A172 (cell line): ENCODE results near the gene PET117. TPM values are rescaled to one million over a fixed set of nuclear protein-coding genes. Genes with fewer than 3 reads are reported as not detected.
"Not testable (repeated sequence)": the region's sequence is repeated elsewhere in the genome, so short reads cannot be mapped to it uniquely, and the experiment has no call there.

Experiments used
- DNase-seq: peaks from one replicate; pipeline ENCODE4 v3.0.0-alpha.2; 2015; ENCODE audit warnings: low spot score
- total RNA-seq: library from RNA; depleted of rRNA; stranded (reverse); fragments of >200 nt; shearing (Covaris generic); gene quantifications from 2 replicates; pipeline ENCODE4 v1.2.3, GENCODE V29; 2014; rRNA removed

PET117 gene
- total RNA-seq, 1 experiment from 2014 or later: 43.5 TPM

- no peak for DNase-seq
These were observed 26.7 kb downstream of the PET117 start for GRCh38 chr20:18164356-18164755.

- no peak for DNase-seq
These were observed 27.9 kb downstream of the PET117 start for GRCh38 chr20:18165553-18165952.

GRCh38 chr20:18166241-18166881 lies 28.7 kb downstream of the PET117 start:
- no peak for DNase-seq

- DNase-seq: no peak
These were observed 29.3 kb downstream of the PET117 start for GRCh38 chr20:18166950-18167349.

GRCh38 chr20:18172379-18172778 lies 34.7 kb downstream of the PET117 start:
- DNase-seq: no peak

- DNase-seq: no peak
These were observed 37.4 kb downstream of the PET117 start for GRCh38 chr20:18174906-18175683.

GRCh38 chr20:18176318-18176785 lies 38.7 kb downstream of the PET117 start:
- no peak for DNase-seq

GRCh38 chr20:18180366-18180765 lies 42.7 kb downstream of the PET117 start:
- not testable (repeated sequence) for DNase-seq

- no peak for DNase-seq
These were observed 43.2 kb downstream of the PET117 start for GRCh38 chr20:18180815-18181214.

GRCh38 chr20:18187020-18187419 lies 49.4 kb downstream of the PET117 start:
- DNase-seq: no peak

- no peak for DNase-seq
These were observed 50.8 kb downstream of the PET117 start for GRCh38 chr20:18188434-18188833.

GRCh38 chr20:18190338-18191233 lies 52.9 kb downstream of the PET117 start:
- no peak for DNase-seq

- DNase-seq: no peak
These were observed 53.6 kb downstream of the PET117 start for GRCh38 chr20:18191306-18191705.

Other genes with a start within 250 kb of the PET117 start
- gene SNX5, start 169.1 kb upstream of the PET117 start, total RNA-seq: 110 and 134 TPM in 2 replicates
- 17.4 and 19.3 TPM in 2 replicates for gene MGME1, start 168.8 kb upstream of the PET117 start, total RNA-seq
- not detected in 2 replicates for gene OVOL2, start 79.9 kb upstream of the PET117 start, total RNA-seq
- gene KAT14, start within 50 bp of the PET117 start, total RNA-seq: 26.3 and 29.9 TPM in 2 replicates
- 16.6 and 18.1 TPM in 2 replicates for gene ZNF133, start 150.7 kb downstream of the PET117 start, total RNA-seq